Fibroblast of villous mesenchyme (primary cell): ENCODE results near the gene RASSF8. TPM values are rescaled to one million over a fixed set of nuclear protein-coding genes. Genes with fewer than 3 reads are reported as not detected.

Source experiments
- DNase-seq: peaks from one replicate; pipeline ENCODE4 v3.0.0-alpha.2; 2010; ENCODE audit warnings: low read depth
- H3K4me3 ChIP-seq: 2 replicates; pipeline ENCODE4 v1.5.1; 2011; ENCODE audit warnings: low read depth, mild to moderate bottlenecking, low read length
- total RNA-seq: library from RNA; depleted of rRNA; stranded (reverse); fragments of >200 nt; gene quantifications from 2 replicates; pipeline ENCODE4 v1.2.3, GENCODE V29; 2012
- TF ChIP-seq, protein P1 (sequence below): IDR thresholded peaks from 2 replicates; pipeline ENCODE4 v1.5.1; 2012; ENCODE audit warnings: low read depth, mild to moderate bottlenecking, low read length; ENCODE audit not compliant: insufficient read depth

RASSF8 gene
- total RNA-seq, 1 donor = 127 TPM

DNA sequence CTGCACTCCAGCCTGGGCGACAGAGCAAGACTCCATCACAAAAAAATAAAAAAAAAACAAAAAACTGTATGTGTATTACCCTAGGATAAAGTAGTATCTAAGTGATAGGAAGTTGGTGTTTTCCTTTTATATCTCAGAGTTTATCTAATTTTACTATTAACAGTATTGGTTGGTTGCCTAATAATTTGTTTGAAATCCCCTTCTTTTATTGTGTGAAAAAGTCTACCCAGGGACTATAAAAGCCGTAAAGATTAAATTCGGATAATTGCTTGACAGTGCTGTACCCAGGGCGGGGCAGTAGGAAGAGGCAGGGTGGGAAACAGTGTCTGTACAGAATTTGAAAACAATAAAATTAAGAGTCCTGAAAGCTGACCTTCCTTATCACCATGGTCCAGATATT is 78.4 kb downstream of the RASSF8 start:
- H3K4me3 ChIP-seq = no peak overlapping the region
- TF ChIP-seq, protein P1, sequence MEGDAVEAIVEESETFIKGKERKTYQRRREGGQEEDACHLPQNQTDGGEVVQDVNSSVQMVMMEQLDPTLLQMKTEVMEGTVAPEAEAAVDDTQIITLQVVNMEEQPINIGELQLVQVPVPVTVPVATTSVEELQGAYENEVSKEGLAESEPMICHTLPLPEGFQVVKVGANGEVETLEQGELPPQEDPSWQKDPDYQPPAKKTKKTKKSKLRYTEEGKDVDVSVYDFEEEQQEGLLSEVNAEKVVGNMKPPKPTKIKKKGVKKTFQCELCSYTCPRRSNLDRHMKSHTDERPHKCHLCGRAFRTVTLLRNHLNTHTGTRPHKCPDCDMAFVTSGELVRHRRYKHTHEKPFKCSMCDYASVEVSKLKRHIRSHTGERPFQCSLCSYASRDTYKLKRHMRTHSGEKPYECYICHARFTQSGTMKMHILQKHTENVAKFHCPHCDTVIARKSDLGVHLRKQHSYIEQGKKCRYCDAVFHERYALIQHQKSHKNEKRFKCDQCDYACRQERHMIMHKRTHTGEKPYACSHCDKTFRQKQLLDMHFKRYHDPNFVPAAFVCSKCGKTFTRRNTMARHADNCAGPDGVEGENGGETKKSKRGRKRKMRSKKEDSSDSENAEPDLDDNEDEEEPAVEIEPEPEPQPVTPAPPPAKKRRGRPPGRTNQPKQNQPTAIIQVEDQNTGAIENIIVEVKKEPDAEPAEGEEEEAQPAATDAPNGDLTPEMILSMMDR = no peak
- DNase-seq = no peak

DNA sequence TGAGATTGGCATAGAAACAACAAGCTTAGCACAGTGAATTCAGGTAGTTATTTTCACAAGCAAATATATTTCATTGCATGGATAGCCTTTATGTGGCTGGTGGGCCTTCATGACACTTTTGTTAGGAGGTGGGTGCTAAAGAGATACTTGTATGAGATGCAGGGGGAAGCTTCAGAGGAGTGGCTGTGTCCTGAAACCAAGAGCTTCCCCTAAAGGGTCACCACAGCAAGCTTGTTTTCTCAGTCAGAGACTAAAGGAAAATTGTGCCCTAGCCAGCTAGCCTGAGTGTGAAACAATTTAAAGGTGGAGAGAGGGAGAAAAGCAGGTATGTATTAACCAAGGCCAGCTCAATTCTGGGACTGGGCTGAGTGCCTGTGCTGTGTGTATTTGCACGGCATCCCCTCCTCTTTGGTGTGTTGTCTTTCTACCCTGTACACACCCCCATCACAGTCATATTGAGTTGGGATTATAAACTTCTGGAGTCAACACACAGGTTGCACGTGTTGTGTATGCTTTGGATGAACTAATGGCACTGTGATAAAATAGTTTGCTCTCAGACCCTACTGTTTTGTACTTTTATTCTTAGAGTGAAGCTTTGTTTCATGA is 79.2 kb downstream of the RASSF8 start:
- TF ChIP-seq, protein P1 = no peak
- no peak overlapping the region for H3K4me3 ChIP-seq
- DNase-seq = no peak

DNA sequence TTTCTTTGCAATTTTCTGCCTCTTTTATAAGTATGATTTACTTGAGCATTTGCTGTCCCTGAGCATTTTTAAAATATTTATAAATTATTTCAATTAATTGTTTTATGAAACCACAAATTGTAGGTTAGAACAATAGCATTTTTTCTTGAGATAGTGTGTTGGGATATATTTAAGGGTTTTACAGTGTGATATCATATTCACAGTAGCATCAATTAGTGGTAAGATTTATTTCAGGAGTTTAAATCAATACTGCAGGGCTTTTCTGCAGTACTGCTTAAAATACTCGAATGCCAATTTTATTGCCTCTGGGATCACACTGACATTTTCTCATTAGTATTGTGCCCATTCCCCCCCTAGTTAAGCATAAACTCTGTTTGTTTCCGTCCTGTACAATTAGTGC is 84.2 kb downstream of the RASSF8 start:
- TF ChIP-seq, protein P1 = no peak
- DNase-seq = no peak
- no peak overlapping the region for H3K4me3 ChIP-seq

DNA sequence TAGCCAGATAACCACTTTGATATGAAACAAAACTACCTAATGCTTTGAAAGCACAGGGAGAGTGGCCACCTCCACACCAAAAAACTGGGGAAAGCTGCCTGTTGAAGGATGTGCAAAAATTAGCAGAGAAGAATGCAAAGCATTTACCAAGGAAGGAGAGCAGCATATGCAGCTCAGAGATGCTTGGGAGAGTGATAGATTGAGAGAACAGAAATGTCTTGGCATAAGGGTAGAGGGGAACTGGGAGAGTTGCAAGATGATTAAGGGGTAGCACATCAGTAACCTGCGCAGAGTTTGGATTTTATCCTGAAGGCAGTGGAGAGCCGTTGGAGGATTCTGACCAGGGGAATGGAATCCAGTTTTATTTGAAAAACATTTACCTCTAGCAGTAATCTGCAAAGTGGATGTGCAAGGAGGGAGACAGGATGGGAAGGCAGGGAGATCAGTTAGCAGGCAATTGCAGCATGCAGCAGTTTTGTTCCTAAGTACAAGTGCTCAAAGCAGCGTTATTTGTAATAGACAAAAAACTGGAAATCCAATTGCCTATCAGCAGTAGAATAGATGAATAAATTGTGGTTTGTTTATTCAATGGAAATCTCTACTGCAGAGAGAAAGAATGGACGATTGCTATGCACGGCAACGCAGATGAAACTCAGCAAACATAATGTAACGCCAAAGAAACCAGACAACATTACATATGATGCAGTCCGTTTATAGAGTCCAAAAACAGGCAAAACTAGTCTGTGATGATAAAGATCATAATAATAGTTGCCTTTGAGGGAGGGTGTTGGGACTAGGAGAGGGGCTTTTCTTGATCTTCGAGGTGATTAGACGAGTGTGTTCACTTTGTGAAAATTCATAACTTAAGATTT is 84.9 kb downstream of the RASSF8 start:
- TF ChIP-seq, protein P1 = no peak
- DNase-seq = no peak
- H3K4me3 ChIP-seq = no peak overlapping the region

DNA sequence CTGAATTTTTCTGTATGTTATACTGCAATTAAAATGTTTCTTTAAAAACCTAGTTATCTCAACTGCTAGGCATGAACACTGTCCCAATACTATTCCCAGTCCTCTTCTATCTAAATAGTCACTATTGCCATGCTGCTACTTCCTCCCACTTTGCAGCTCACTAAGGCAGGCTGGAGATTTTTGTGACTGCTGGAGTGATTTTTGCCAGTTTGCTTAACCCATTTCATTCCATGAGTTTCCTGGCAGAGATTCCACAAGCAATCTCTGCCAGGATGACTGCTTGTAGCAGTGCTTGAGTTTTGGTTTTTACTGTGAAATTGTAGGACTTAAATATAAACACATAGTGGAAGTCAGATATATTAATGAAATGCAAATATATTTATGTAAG is 85.5 kb downstream of the RASSF8 start:
- TF ChIP-seq, protein P1 = no peak
- no peak overlapping the region for H3K4me3 ChIP-seq
- no peak for DNase-seq

DNA sequence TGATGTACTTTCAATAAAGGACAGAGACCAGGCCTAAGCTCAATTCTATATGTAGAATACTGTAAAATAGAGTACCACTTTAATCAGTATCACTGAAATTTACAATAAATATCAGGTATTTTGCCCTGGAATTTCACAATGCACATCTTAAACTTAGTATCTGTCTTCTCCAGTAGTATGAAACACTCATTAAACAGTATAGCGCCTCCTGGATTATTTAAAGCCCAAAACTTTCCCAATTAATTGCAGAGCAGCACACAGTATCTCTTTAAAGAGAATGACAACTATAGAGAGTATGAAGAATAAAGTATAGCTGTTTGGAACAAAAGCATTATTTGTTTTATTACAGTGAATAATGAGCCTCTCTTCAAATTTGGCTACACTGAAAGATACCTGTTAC is 86.1 kb downstream of the RASSF8 start:
- DNase-seq = no peak
- TF ChIP-seq, protein P1 = no peak
- no peak overlapping the region for H3K4me3 ChIP-seq

DNA sequence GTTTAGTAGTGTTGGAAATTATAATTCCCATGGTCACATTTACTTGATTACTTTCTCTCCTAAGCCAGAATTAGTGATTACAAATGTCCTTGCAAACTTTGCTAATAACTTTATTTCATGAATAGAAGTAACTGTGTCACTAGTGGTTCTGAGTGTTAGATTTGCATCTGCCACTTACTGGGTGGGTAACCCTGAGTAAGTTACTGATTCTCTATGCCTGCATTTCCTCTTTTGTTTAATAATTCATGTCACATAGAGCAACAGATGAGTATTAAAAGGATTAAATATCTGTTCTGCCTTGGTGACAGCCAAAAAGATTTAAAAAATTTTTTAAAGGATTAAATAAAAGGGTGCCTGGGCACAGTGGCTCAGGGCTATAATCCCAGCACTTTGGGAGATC is 87.7 kb downstream of the RASSF8 start:
- TF ChIP-seq, protein P1 = no peak
- no peak overlapping the region for H3K4me3 ChIP-seq
- no peak for DNase-seq
